ENCODE data around the gene FLNA. TPM values are rescaled to one million over a fixed set of nuclear protein-coding genes. Genes with fewer than 3 reads are reported as not detected.
A peak's percentile ranks its signal among the peaks of the same experiment; 100 is the strongest.

The FLNA gene
- polyA plus RNA-seq, 1 donor from 2014 or later = 84.9 TPM

GRCh38 chrX:154412468-154412867 is 38.0 kb upstream of the FLNA start:
- Histone ChIP-seq H3K4me2 (ENCODE audit: low read length) (peak overlapping the region; percentile 39), H3K36me3 (ENCODE audit: insufficient read depth, low read length) (no peaks in the 10 kb centered on the region), H3K9me3 (ENCODE audit: low read length) (no peaks in the 10 kb centered on the region), H3K27me3 (ENCODE audit: insufficient read depth, low read depth, low read length) (no peaks in the 10 kb centered on the region), H2AFZ (ENCODE audit: low read depth, low read length) (no peak overlapping the region), H3K79me2 (replicated peaks; ENCODE audit: insufficient read depth, low read length) (no peaks in the 10 kb centered on the region), H3F3A (ENCODE audit: insufficient read depth, low read length, poor library complexity, severe bottlenecking) (no peaks in the 10 kb centered on the region), H4K20me1 (ENCODE audit: insufficient read depth) (no peaks in the 10 kb centered on the region), H3K9ac (ENCODE audit: low read length) (peak overlapping the region; percentile 80), H3K27ac (ENCODE audit: low read length) (peak overlapping the region; percentile 67), H3K4me3 (ENCODE audit: low read length) (peak overlapping the region; percentile 77), H3K9me2 (ENCODE audit: insufficient read depth, low read length) (no peaks in the 10 kb centered on the region)
- no peak for TF ChIP-seq EZH2 (IDR thresholded peaks at IDR 0.05; ENCODE audit: borderline replicate concordance, insufficient read depth, low read length, poor library complexity, severe bottlenecking)
- no peak for TF ChIP-seq POLR2AphosphoS5 (IDR thresholded peaks at IDR 0.05)
- no peak for TF ChIP-seq CTCF (IDR thresholded peaks at IDR 0.05; ENCODE audit: poor library complexity, severe bottlenecking)

- Histone ChIP-seq H2AFZ (ENCODE audit: low read depth, low read length) (no peak overlapping the region), H3K9me2 (ENCODE audit: insufficient read depth, low read length) (no peaks in the 10 kb centered on the region), H3K27ac (ENCODE audit: low read length) (peak overlapping the region; percentile 67), H3K9me3 (ENCODE audit: low read length) (no peaks in the 10 kb centered on the region), H3K79me2 (replicated peaks; ENCODE audit: insufficient read depth, low read length) (no peaks in the 10 kb centered on the region), H4K20me1 (ENCODE audit: insufficient read depth) (no peaks in the 10 kb centered on the region), H3K4me2 (ENCODE audit: low read length) (peak overlapping the region; percentile 39), H3K36me3 (ENCODE audit: insufficient read depth, low read length) (no peaks in the 10 kb centered on the region), H3F3A (ENCODE audit: insufficient read depth, low read length, poor library complexity, severe bottlenecking) (no peaks in the 10 kb centered on the region), H3K9ac (ENCODE audit: low read length) (peak overlapping the region; percentile 80), H3K27me3 (ENCODE audit: insufficient read depth, low read depth, low read length) (no peaks in the 10 kb centered on the region), H3K4me3 (ENCODE audit: low read length) (peak overlapping the region; percentile 77)
- TF ChIP-seq, protein P1, sequence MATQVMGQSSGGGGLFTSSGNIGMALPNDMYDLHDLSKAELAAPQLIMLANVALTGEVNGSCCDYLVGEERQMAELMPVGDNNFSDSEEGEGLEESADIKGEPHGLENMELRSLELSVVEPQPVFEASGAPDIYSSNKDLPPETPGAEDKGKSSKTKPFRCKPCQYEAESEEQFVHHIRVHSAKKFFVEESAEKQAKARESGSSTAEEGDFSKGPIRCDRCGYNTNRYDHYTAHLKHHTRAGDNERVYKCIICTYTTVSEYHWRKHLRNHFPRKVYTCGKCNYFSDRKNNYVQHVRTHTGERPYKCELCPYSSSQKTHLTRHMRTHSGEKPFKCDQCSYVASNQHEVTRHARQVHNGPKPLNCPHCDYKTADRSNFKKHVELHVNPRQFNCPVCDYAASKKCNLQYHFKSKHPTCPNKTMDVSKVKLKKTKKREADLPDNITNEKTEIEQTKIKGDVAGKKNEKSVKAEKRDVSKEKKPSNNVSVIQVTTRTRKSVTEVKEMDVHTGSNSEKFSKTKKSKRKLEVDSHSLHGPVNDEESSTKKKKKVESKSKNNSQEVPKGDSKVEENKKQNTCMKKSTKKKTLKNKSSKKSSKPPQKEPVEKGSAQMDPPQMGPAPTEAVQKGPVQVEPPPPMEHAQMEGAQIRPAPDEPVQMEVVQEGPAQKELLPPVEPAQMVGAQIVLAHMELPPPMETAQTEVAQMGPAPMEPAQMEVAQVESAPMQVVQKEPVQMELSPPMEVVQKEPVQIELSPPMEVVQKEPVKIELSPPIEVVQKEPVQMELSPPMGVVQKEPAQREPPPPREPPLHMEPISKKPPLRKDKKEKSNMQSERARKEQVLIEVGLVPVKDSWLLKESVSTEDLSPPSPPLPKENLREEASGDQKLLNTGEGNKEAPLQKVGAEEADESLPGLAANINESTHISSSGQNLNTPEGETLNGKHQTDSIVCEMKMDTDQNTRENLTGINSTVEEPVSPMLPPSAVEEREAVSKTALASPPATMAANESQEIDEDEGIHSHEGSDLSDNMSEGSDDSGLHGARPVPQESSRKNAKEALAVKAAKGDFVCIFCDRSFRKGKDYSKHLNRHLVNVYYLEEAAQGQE (IDR thresholded peaks at IDR 0.05; ENCODE audit: borderline replicate concordance) = no peak
- TF ChIP-seq POLR2AphosphoS5 (IDR thresholded peaks at IDR 0.05) = peak; percentile 73
These were observed 37.5 kb upstream of the FLNA start for GRCh38 chrX:154411981-154412340.

DNA sequence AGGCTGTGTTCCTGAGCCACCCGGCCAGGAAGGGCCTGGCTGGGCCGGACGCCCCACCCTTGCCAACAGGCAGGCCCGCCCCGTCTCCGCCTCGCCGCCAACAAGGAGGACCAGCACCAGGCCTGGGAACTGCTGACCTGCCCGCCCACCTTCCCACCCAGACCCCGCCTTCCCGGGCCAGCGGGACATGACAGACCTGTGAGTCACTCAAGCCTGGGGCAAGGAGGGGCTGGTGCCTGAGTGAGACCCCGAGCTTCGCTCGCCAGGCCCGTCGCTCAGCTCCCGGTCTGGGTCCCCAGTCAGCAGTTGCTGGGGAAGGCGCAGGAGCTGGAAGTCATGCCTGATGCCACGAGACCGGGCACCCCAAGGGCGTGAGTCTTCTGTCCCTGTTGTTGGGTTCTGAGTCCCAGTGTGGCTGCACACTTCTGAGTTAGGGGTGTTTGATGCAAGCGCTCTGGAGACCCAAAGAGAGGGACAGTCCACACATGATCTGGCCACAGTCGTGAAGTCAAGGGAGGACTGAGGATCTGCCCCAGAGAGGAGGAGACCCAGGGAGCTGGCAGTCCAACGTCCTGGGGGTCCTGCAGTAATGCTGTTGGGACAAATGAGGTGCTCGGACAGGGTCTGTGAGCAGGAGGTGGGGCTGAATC is 34.9 kb upstream of the FLNA start, which contains the start of gene DNASE1L1:
TSS of gene DNASE1L1 (minus strand) at position 33 of the 650 bp plus-strand sequence. CDS start 3,686 bp downstream, outside the sequence.
- TF ChIP-seq EP300 (conservative IDR thresholded peaks at IDR 0.05; ENCODE audit: poor library complexity, severe bottlenecking) (no peak), RAD21 (conservative IDR thresholded peaks at IDR 0.05) (no peak), SMC3 (conservative IDR thresholded peaks at IDR 0.05; ENCODE audit: poor library complexity) (no peak), EZH2 (IDR thresholded peaks at IDR 0.05; ENCODE audit: borderline replicate concordance, insufficient read depth, low read length, poor library complexity, severe bottlenecking) (no peak), POLR2AphosphoS5 (IDR thresholded peaks at IDR 0.05) (no peak), TAF1 (IDR thresholded peaks at IDR 0.05; ENCODE audit: low read depth) (no peak), CTCF (IDR thresholded peaks at IDR 0.05; ENCODE audit: poor library complexity, severe bottlenecking) (no peak), MXI1 (conservative IDR thresholded peaks at IDR 0.05; ENCODE audit: poor library complexity, severe bottlenecking) (no peak)
- TF ChIP-seq, protein P1 (IDR thresholded peaks at IDR 0.05; ENCODE audit: borderline replicate concordance) = no peak
- H2AFZ ChIP-seq (ENCODE audit: low read depth, low read length) = no peak within 1 kb of the TSS

More for the DNA sequence above, 34.9 kb upstream of the FLNA start, which contains the start of gene DNASE1L1:
- H3F3A ChIP-seq (ENCODE audit: insufficient read depth, low read length, poor library complexity, severe bottlenecking) = no peaks in the 10 kb centered on the region
- H3K4me3 ChIP-seq (ENCODE audit: low read length) = no peak within 1 kb of the TSS
- H4K20me1 ChIP-seq (ENCODE audit: insufficient read depth) = no peaks in the 10 kb centered on the region
- no peak within 1 kb of the TSS for H3K9ac ChIP-seq (ENCODE audit: low read length)
- no peaks in the 10 kb centered on the region for H3K36me3 ChIP-seq (ENCODE audit: insufficient read depth, low read length)
- no peaks in the 10 kb centered on the region for H3K9me3 ChIP-seq (ENCODE audit: low read length)
- no peak within 1 kb of the TSS for H3K27ac ChIP-seq (ENCODE audit: low read length)
- H3K4me2 ChIP-seq (ENCODE audit: low read length) = no peak within 1 kb of the TSS
- no peaks in the 10 kb centered on the region for H3K79me2 ChIP-seq (replicated peaks; ENCODE audit: insufficient read depth, low read length)
- no peaks in the 10 kb centered on the region for H3K9me2 ChIP-seq (ENCODE audit: insufficient read depth, low read length)
- H3K27me3 ChIP-seq (ENCODE audit: insufficient read depth, low read depth, low read length) = no peaks in the 10 kb centered on the region

All from neural cell (in vitro differentiated cells).